B cell (primary cell): ENCODE data around the gene IFNK.

Experiments
- CTCF ChIP-seq: fragments of 200-600 bp; IDR thresholded peaks from one replicate; pipeline ENCODE4 v1.8.0; 2022; ENCODE audit warnings: antibody characterized with exemption, mild to moderate bottlenecking
- EZH2 ChIP-seq: IDR thresholded peaks from 2 replicates; pipeline ENCODE4 v1.6.1; 2012; ENCODE audit warnings: borderline replicate concordance, low read depth, mild to moderate bottlenecking, moderate library complexity, low read length; ENCODE audit not compliant: insufficient read depth, poor library complexity, severe bottlenecking

GRCh38 chr9:27497883-27498417 is 26.1 kb upstream of the IFNK start:
- TF ChIP-seq CTCF (no peak), EZH2 (no peak)
